Esophagus muscularis mucosa (tissue), 4 donors: ENCODE data around the gene SERPINB6. TPM values are rescaled to one million over a fixed set of nuclear protein-coding genes. Genes with fewer than 3 reads are reported as not detected.
A peak's percentile ranks its signal among the peaks of the same experiment; 100 is the strongest.

Experiments
- DNase-seq: peaks from one replicate; pipeline ENCODE4 v3.0.0-alpha.2; 2017; ENCODE audit errors: extremely low spot score
- H3K27ac ChIP-seq, 4 donors: fragments of 200-600 bp; sonication (generic); replicated peaks in 1 of 4; 1 replicate in 3 of 4; 2 replicates in 1 of 4; pipeline ENCODE4 v1.5.1; 2016 to 2019; ENCODE audit warnings: mild to moderate bottlenecking in 1 of 4
- H3K27me3 ChIP-seq, 4 donors: fragments of 200-600 bp; sonication (generic); one replicate each; pipeline versions ENCODE4 v1.5.1 to v1.6.0; 2016 to 2019
- H3K36me3 ChIP-seq, 4 donors: fragments of 200-600 bp; sonication (generic); one replicate each; pipeline ENCODE4 v1.5.1; 2016 to 2019
- H3K4me1 ChIP-seq, 4 donors: fragments of 200-600 bp; sonication (generic); one replicate each; pipeline ENCODE4 v1.5.1; 2016 to 2019
- H3K4me3 ChIP-seq, 4 donors: fragments of 200-600 bp; sonication (generic); 1 replicate in 2 of 4; 2 replicates in 2 of 4; pipeline ENCODE4 v1.5.1; 2016 to 2019; ENCODE audit warnings: mild to moderate bottlenecking in 4 of 4, moderate library complexity in 1 of 4
- H3K9me3 ChIP-seq, 4 donors: fragments of 200-600 bp; sonication (generic); 1 replicate in 3 of 4; 2 replicates in 1 of 4; pipeline ENCODE4 v1.5.1; 2016 to 2019
- EP300 ChIP-seq: sonication (generic); formaldehyde crosslinking; IDR thresholded peaks from one replicate; pipeline ENCODE4 v1.6.1; 2017; ENCODE audit warnings: antibody characterized with exemption
- POLR2A ChIP-seq: fragments of 450-650 bp; IDR thresholded peaks from one replicate; pipeline ENCODE4 v1.6.1; 2017; ENCODE audit warnings: antibody characterized with exemption, moderate library complexity, mild to moderate bottlenecking, low read depth
- POLR2AphosphoS5 ChIP-seq, 2 donors: sonication (generic); formaldehyde crosslinking; IDR thresholded peaks; one replicate each; pipeline ENCODE4 v1.6.1; 2017; ENCODE audit warnings: antibody characterized with exemption in 2 of 2
- WGBS: methylation state at CpG from one replicate; pipeline ENCODE4 v1.1.5; 2018; 5-methylcytosine and 5-hydroxymethylcytosine counted together
- intact Hi-C: fragments of 100-400 bp; cut with DNase I; formaldehyde crosslinking; loops from one replicate; pipeline ENCODE4 v1.15.1; 2023
- total RNA-seq, 4 donors: library from RNA; depleted of rRNA; stranded (reverse); fragments of >200 nt; gene quantifications; one replicate each; pipeline versions ENCODE4 v1.1.0 to v1.2.1, GENCODE V29; 2016
- TF ChIP-seq, protein P1 (sequence below), 3 experiments: fragments of 200-600 bp in 2 of 3; fragments of 450-650 bp in 1 of 3; sonication (generic) in 2 of 3; IDR thresholded peaks; one replicate each; pipeline ENCODE4 v1.5.1; 2017 to 2019; ENCODE audit warnings: antibody characterized with exemption in 3 of 3, mild to moderate bottlenecking in 2 of 3, moderate library complexity in 1 of 3

The SERPINB6 gene
- total RNA-seq, 4 donors from 2014 or later: 114 to 125 (median 124) TPM

- Histone ChIP-seq H3K27ac (no peak overlapping the region), H3K27me3 (no peaks in the 10 kb centered on the region), H3K36me3 (no peaks in the 10 kb centered on the region), H3K4me3 (no peak overlapping the region), H3K9me3 (no peaks in the 10 kb centered on the region), H3K4me1 (peaks cover 0 to 14% (median 4%) of the 10 kb centered on the region in 4 donors)
- TF ChIP-seq EP300: no peak
- TF ChIP-seq, protein P1, sequence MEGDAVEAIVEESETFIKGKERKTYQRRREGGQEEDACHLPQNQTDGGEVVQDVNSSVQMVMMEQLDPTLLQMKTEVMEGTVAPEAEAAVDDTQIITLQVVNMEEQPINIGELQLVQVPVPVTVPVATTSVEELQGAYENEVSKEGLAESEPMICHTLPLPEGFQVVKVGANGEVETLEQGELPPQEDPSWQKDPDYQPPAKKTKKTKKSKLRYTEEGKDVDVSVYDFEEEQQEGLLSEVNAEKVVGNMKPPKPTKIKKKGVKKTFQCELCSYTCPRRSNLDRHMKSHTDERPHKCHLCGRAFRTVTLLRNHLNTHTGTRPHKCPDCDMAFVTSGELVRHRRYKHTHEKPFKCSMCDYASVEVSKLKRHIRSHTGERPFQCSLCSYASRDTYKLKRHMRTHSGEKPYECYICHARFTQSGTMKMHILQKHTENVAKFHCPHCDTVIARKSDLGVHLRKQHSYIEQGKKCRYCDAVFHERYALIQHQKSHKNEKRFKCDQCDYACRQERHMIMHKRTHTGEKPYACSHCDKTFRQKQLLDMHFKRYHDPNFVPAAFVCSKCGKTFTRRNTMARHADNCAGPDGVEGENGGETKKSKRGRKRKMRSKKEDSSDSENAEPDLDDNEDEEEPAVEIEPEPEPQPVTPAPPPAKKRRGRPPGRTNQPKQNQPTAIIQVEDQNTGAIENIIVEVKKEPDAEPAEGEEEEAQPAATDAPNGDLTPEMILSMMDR (IDR thresholded peaks at IDR 0.05): no peak
- TF ChIP-seq POLR2AphosphoS5 (IDR thresholded peaks at IDR 0.05): no peak
- no peak for TF ChIP-seq POLR2A
- intact Hi-C loops: no loop called here
- WGBS: 89% methylated on average over 4 of the region's 4 CpGs
- peak; percentile 72 for DNase-seq
Measured at GRCh38 chr6:2917065-2917464, 54.3 kb downstream of the SERPINB6 start.

GRCh38 chr6:2916158-2916925 lies 55.0 kb downstream of the SERPINB6 start:
- H3K27ac ChIP-seq: no peak overlapping the region
- TF ChIP-seq POLR2AphosphoS5 (IDR thresholded peaks at IDR 0.05): no peak
- TF ChIP-seq, protein P1 (IDR thresholded peaks at IDR 0.05): no peak
- no peak for TF ChIP-seq EP300
- no peak for TF ChIP-seq POLR2A
- no peaks in the 10 kb centered on the region for H3K9me3 ChIP-seq
- H3K27me3 ChIP-seq: no peaks in the 10 kb centered on the region
- no peak overlapping the region for H3K4me3 ChIP-seq
- 72% methylated on average over 3 of the region's 3 CpGs for WGBS
- DNase-seq: peak; percentile 31
- peaks cover 0 to 9% (median 4%) of the 10 kb centered on the region in 4 donors for H3K4me1 ChIP-seq
- no peaks in the 10 kb centered on the region for H3K36me3 ChIP-seq
- intact Hi-C loops: no loop called here

DNA sequence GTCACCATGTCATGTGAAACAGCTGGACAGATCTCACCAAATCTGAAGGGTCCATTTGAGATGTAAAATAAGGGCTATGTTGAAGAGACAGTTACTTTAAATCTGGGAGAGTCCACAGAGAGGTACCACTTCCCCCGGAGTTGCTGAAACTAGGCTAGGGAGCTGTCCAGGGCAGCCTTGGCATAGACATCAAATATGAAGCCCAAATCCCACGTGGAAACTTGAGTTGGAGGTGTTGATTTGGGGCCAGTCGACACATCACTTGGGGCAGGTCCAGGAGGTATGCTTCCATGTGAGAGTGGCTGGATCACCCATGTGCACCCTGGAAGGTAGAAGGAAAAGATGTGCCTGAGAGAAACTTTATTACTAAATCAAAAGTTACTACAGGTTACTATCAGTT lies 56.2 kb downstream of the SERPINB6 start:
- Histone ChIP-seq H3K4me3 (no peak overlapping the region), H3K27ac (no peak overlapping the region), H3K4me1 (peaks cover 0 to 9% (median 4%) of the 10 kb centered on the region in 4 donors), H3K9me3 (no peaks in the 10 kb centered on the region), H3K36me3 (no peaks in the 10 kb centered on the region), H3K27me3 (no peaks in the 10 kb centered on the region)
- intact Hi-C loops: no loop called here
- 63% methylated on average over 3 of the region's 3 CpGs for WGBS
- no peak for TF ChIP-seq POLR2AphosphoS5 (IDR thresholded peaks at IDR 0.05)
- TF ChIP-seq, protein P1 (IDR thresholded peaks at IDR 0.05): no peak
- DNase-seq: peak; percentile 29

GRCh38 chr6:2914318-2914660 lies 57.1 kb downstream of the SERPINB6 start:
- Histone ChIP-seq H3K4me3 (no peak overlapping the region), H3K27me3 (no peaks in the 10 kb centered on the region), H3K27ac (no peak overlapping the region), H3K9me3 (no peaks in the 10 kb centered on the region), H3K4me1 (peaks cover 0 to 9% (median 4%) of the 10 kb centered on the region in 4 donors), H3K36me3 (no peaks in the 10 kb centered on the region)
- TF ChIP-seq EP300 (no peak), POLR2AphosphoS5 (IDR thresholded peaks at IDR 0.05) (no peak), POLR2A (no peak)
- TF ChIP-seq, protein P1 (IDR thresholded peaks at IDR 0.05): no peak
- intact Hi-C loops: loop anchor here (5.0 kb wide), 1 partner anchor 67 kb away; no protein-coding TSS in a partner anchor
- WGBS: 79% methylated on average over 7 of the region's 7 CpGs
- DNase-seq: no peak
